ENCODE results near the gene TSSK6. TPM values are rescaled to one million over a fixed set of nuclear protein-coding genes. Genes with fewer than 3 reads are reported as not detected.

TSSK6 gene
- total and polyA plus RNA-seq, 2 experiments from 2014 or later = 0.87 to 1.3 TPM

DNA sequence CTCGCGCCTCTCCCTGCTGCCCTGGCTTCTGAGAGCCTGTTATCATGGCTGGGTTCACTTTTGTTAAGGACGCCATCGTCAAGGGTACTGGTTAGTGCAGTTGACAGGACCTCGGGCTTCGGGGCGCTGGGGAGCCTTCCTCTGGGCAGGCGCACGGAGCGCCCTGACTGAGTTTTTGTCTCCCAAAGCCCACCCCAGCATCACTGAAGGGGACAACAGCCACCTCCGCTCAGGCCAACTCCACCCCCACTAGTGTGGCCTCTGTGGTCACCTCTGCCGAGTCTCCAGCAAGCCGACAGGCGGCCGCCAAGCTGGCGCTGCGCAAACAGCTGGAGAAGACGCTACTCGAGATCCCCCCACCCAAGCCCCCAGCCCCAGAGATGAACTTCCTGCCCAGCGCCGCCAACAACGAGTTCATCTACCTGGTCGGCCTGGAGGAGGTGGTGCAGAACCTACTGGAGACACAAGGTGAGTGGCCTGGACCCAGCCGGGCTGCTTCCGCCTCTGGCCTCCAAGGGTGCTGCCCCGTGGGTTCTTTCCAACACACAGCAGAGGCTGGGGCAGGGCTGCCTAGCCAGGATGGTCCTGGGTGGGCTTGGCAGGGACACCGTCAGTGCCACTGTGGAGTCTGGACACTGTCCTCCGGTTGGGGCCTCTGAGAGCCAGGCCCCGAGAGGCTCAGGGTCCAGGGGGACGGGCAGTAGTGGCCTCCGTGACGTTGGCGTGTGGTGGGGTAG is 16.9 kb downstream of the TSSK6 start:
- Histone ChIP-seq H3K36me3 (replicated peaks; ENCODE audit: insufficient read depth, low read depth) (no peaks in the 10 kb centered on the region), H2AFZ (no peak overlapping the region), H4K20me1 (ENCODE audit: insufficient read depth, poor library complexity, severe bottlenecking) (no peaks in the 10 kb centered on the region), H3K79me2 (no peaks in the 10 kb centered on the region), H3K9me3 (ENCODE audit: low read depth) (no peaks in the 10 kb centered on the region), H3K27ac (no peak overlapping the region), H3K4me1 (ENCODE audit: insufficient read depth) (no peaks in the 10 kb centered on the region), H3K4me3 (no peak overlapping the region), H3K27me3 (no peaks in the 10 kb centered on the region), H3K9me2 (replicated peaks; ENCODE audit: insufficient read depth) (no peaks in the 10 kb centered on the region), H3K4me2 (no peak overlapping the region)
- no peak for DNase-seq (ENCODE audit: low spot score)
- no peak for TF ChIP-seq CTCF (IDR thresholded peaks at IDR 0.05; ENCODE audit: poor library complexity)
- no peak for TF ChIP-seq EZH2phosphoT487 (IDR thresholded peaks at IDR 0.05; ENCODE audit: low read depth, severe bottlenecking, unreplicated experiment)
- TF ChIP-seq EZH2 (IDR thresholded peaks at IDR 0.05; ENCODE audit: borderline replicate concordance) = no peak
- 96% methylated on average over 31 of the region's 33 CpGs for WGBS (ENCODE audit: low lambda C conversion rate, missing lambda C conversion rate)

GRCh38 chr19:19495614-19496603 is 19.4 kb downstream of the TSSK6 start:
- Histone ChIP-seq H3K36me3 (replicated peaks; ENCODE audit: insufficient read depth, low read depth) (no peaks in the 10 kb centered on the region), H3K9me3 (ENCODE audit: low read depth) (no peaks in the 10 kb centered on the region), H4K20me1 (ENCODE audit: insufficient read depth, poor library complexity, severe bottlenecking) (no peaks in the 10 kb centered on the region), H3K79me2 (peaks cover 5% of the 10 kb centered on the region), H3K27me3 (no peaks in the 10 kb centered on the region), H3K4me1 (ENCODE audit: insufficient read depth) (no peaks in the 10 kb centered on the region), H3K9me2 (replicated peaks; ENCODE audit: insufficient read depth) (no peaks in the 10 kb centered on the region), H3K4me2 (no peak overlapping the region), H2AFZ (no peak overlapping the region), H3K27ac (no peak overlapping the region), H3K4me3 (no peak overlapping the region)
- no peak for DNase-seq (ENCODE audit: low spot score)
- TF ChIP-seq EZH2phosphoT487 (IDR thresholded peaks at IDR 0.05; ENCODE audit: low read depth, severe bottlenecking, unreplicated experiment) = no peak
- TF ChIP-seq EZH2 (IDR thresholded peaks at IDR 0.05; ENCODE audit: borderline replicate concordance) = no peak
- no peak for TF ChIP-seq CTCF (IDR thresholded peaks at IDR 0.05; ENCODE audit: poor library complexity)
- 95% methylated on average over 28 of the region's 30 CpGs for WGBS (ENCODE audit: low lambda C conversion rate, missing lambda C conversion rate)

- WGBS (ENCODE audit: low lambda C conversion rate, missing lambda C conversion rate) = 98% methylated on average over 15 of the region's 15 CpGs
- TF ChIP-seq EZH2phosphoT487 (IDR thresholded peaks at IDR 0.05; ENCODE audit: low read depth, severe bottlenecking, unreplicated experiment) = no peak
- no peak for TF ChIP-seq CTCF (IDR thresholded peaks at IDR 0.05; ENCODE audit: poor library complexity)
- no peak for TF ChIP-seq EZH2 (IDR thresholded peaks at IDR 0.05; ENCODE audit: borderline replicate concordance)
Measured at GRCh38 chr19:19493841-19494546, 21.4 kb downstream of the TSSK6 start.

More at GRCh38 chr19:19493841-19494546, 21.4 kb downstream of the TSSK6 start:
- Histone ChIP-seq H2AFZ (no peak overlapping the region), H3K4me2 (no peak overlapping the region), H3K27me3 (no peaks in the 10 kb centered on the region), H3K4me3 (no peak overlapping the region), H3K4me1 (ENCODE audit: insufficient read depth) (peaks cover 11% of the 10 kb centered on the region), H3K79me2 (peaks cover 10% of the 10 kb centered on the region), H3K36me3 (replicated peaks; ENCODE audit: insufficient read depth, low read depth) (no peaks in the 10 kb centered on the region), H4K20me1 (ENCODE audit: insufficient read depth, poor library complexity, severe bottlenecking) (no peaks in the 10 kb centered on the region), H3K9me2 (replicated peaks; ENCODE audit: insufficient read depth) (no peaks in the 10 kb centered on the region), H3K27ac (no peak overlapping the region), H3K9me3 (ENCODE audit: low read depth) (no peaks in the 10 kb centered on the region)
- no peak for DNase-seq (ENCODE audit: low spot score)

Data from hepatocyte (in vitro differentiated cells).